ENCODE results near the gene ALK. TPM values are rescaled to one million over a fixed set of nuclear protein-coding genes. Genes with fewer than 3 reads are reported as not detected.

ALK gene
- total and polyA plus RNA-seq, 10 of the 15 experiments (the other 5 are each of a cell fraction or from before 2014, with no cell fraction given) = 0.11 TPM; not detected in 9

GRCh38 chr2:29573147-29573546 lies 348.2 kb downstream of the ALK start (continued):
- no peak for TF ChIP-seq CTCF (IDR thresholded peaks at IDR 0.05 in 2 of 3, conservative IDR thresholded peaks at IDR 0.05 in 1 of 3; ENCODE audit: control insufficient read depth in 2 of 3, extremely low read depth in 1 of 3, insufficient read depth in 1 of 3, low read depth in 3 of 3, low read length in 3 of 3)
- no peak for TF ChIP-seq RBBP5 (conservative IDR thresholded peaks at IDR 0.05)
- no peak for TF ChIP-seq CHD4 (IDR thresholded peaks at IDR 0.05)
- no peak for TF ChIP-seq IKZF2 (IDR thresholded peaks at IDR 0.05)
- TF ChIP-seq TCF3 (IDR thresholded peaks at IDR 0.05; ENCODE audit: borderline replicate concordance, insufficient read depth, low read depth, low read length) = no peak

- Histone ChIP-seq H4K20me1 (ENCODE audit: control insufficient read depth, insufficient read depth) (no peaks in the 10 kb centered on the region), H3K9ac (ENCODE audit: control insufficient read depth, insufficient read depth, low read length) (no peak overlapping the region), H3K4me2 (ENCODE audit: control insufficient read depth, insufficient read depth) (no peak overlapping the region), H3K9me3 (replicated peaks; ENCODE audit: control insufficient read depth, insufficient read depth, low read length) (no peaks in the 10 kb centered on the region), H3K36me3 (ENCODE audit: control insufficient read depth in 2 of 2, insufficient read depth in 2 of 2, low read length in 1 of 2) (no peaks in the 10 kb centered on the region), H2AFZ (ENCODE audit: control insufficient read depth, low read depth, low read length) (no peak overlapping the region), H3K4me3 (no peak overlapping the region), H3K27me3 (replicated peaks in 1 of 2; ENCODE audit: control insufficient read depth in 2 of 2, insufficient read depth in 2 of 2, low read length in 1 of 2) (peaks cover 0 to under 1% of the 10 kb centered on the region in 2 experiments; a peak in 2 of 4 replicates), H3K79me2 (ENCODE audit: control insufficient read depth, insufficient read depth, low read length) (no peaks in the 10 kb centered on the region), H3K4me1 (ENCODE audit: control insufficient read depth, insufficient read depth, low read length) (no peaks in the 10 kb centered on the region), H3K27ac (ENCODE audit: control insufficient read depth, insufficient read depth) (no peak overlapping the region)
- RAD21 ChIA-PET (ENCODE audit: unreplicated experiment) = no interaction called here
- WGBS (ENCODE audit: insufficient coverage, insufficient replicate concordance, low lambda C conversion rate, missing lambda C conversion rate) = 18% methylated on average over 5 of the region's 5 CpGs
- TF ChIP-seq POLR2AphosphoS2 (IDR thresholded peaks at IDR 0.05; ENCODE audit: low read depth, low read length) = no peak
- TF ChIP-seq JUNB (IDR thresholded peaks at IDR 0.05) = no peak
- TF ChIP-seq ESRRA (IDR thresholded peaks at IDR 0.05; ENCODE audit: low read length) = no peak
- TF ChIP-seq YBX1 (IDR thresholded peaks at IDR 0.05) = no peak
- no peak for TF ChIP-seq HDGF (IDR thresholded peaks at IDR 0.05)
- TF ChIP-seq CEBPB (IDR thresholded peaks at IDR 0.05; ENCODE audit: borderline replicate concordance in 1 of 2, low read depth in 2 of 2, low read length in 2 of 2) = no peak
- POLR2A ChIA-PET = no interaction called here
- DNase-seq (ENCODE audit: low read depth, low spot score) = no peak
- SMC1A ChIA-PET (ENCODE audit: uncharacterized antibody, unreplicated experiment) = no interaction called here
- no peak for FAIRE-seq
- intact Hi-C loops (cut with micrococcal nuclease; ENCODE audit: unreplicated experiment) (no loop called here), in situ Hi-C loops (cut with MboI) (no loop called here)
- BruUV-seq (replicated peaks) = no TSS peak
- CTCF ChIA-PET = no interaction called here
- no peak for ATAC-seq
These were observed 350.8 kb downstream of the ALK start for GRCh38 chr2:29570539-29570938.

Measured in GM12878 (cell line).